Glutamatergic neuron (in vitro differentiated cells): ENCODE data around the gene PAX4. TPM values are rescaled to one million over a fixed set of nuclear protein-coding genes. Genes with fewer than 3 reads are reported as not detected.
"Not testable (repeated sequence)": the region's sequence is repeated elsewhere in the genome, so short reads cannot be mapped to it uniquely, and the experiment has no call there.

Experiments used
- DNase-seq: peaks from one replicate; pipeline ENCODE4 v3.0.0; 2022
- H3K27ac Mint-ChIP-seq: one replicate; pipeline ENCODE4 v1.8.0; 2020; ENCODE audit warnings: mild to moderate bottlenecking, mixed read lengths, inconsistent platforms; ENCODE audit not compliant: unreplicated experiment
- H3K27me3 Mint-ChIP-seq: one replicate; pipeline ENCODE4 v1.8.0; 2020; ENCODE audit warnings: mild to moderate bottlenecking, moderate library complexity, mixed read lengths, inconsistent platforms; ENCODE audit not compliant: unreplicated experiment
- H3K36me3 Mint-ChIP-seq: one replicate; pipeline ENCODE4 v1.8.0; 2020; ENCODE audit warnings: mild to moderate bottlenecking, mixed read lengths, inconsistent platforms; ENCODE audit not compliant: unreplicated experiment
- H3K4me1 Mint-ChIP-seq: one replicate; pipeline ENCODE4 v1.8.0; 2020; ENCODE audit warnings: mild to moderate bottlenecking, low read depth, mixed read lengths, inconsistent platforms; ENCODE audit not compliant: unreplicated experiment
- H3K4me3 Mint-ChIP-seq: one replicate; pipeline ENCODE4 v1.8.0; 2020; ENCODE audit warnings: mild to moderate bottlenecking, mixed read lengths, inconsistent platforms; ENCODE audit not compliant: unreplicated experiment
- H3K9me3 Mint-ChIP-seq: one replicate; pipeline ENCODE4 v1.8.0; 2020; ENCODE audit warnings: mild to moderate bottlenecking, moderate library complexity, mixed read lengths, inconsistent platforms; ENCODE audit not compliant: unreplicated experiment
- CTCF ChIP-seq: fragments of 200-600 bp; sonication (generic); IDR thresholded peaks from one replicate; pipeline ENCODE4 v1.5.0; 2021; ENCODE audit not compliant: partially characterized antibody, unreplicated experiment
- total RNA-seq: library from RNA; stranded (reverse); fragmentation: NEBNext Ultra II Directional; extraction: Animal tissue kit (Norgen Biotek cat#: 25700); gene quantifications from one replicate; pipeline ENCODE4 v1.2.1, GENCODE V29; 2021; ENCODE audit not compliant: unreplicated experiment

The PAX4 gene
- total RNA-seq, 1 donor from 2014 or later, result not detected

GRCh38 chr7:127578711-127579275, 39.1 kb downstream of the PAX4 start:
- H3K9me3 Mint-ChIP-seq, result no peaks in the 10 kb centered on the region
- H3K27ac Mint-ChIP-seq, result no peak overlapping the region
- no peak overlapping the region for H3K4me3 Mint-ChIP-seq
- peaks cover 5% of the 10 kb centered on the region for H3K4me1 Mint-ChIP-seq
- TF ChIP-seq CTCF, result no peak
- no peaks in the 10 kb centered on the region for H3K27me3 Mint-ChIP-seq
- DNase-seq, result no peak
- peaks cover 5% of the 10 kb centered on the region for H3K36me3 Mint-ChIP-seq

- Mint-ChIP-seq H3K9me3 (no peaks in the 10 kb centered on the region), H3K4me3 (no peak overlapping the region), H3K4me1 (peaks cover 3% of the 10 kb centered on the region), H3K36me3 (peaks cover 5% of the 10 kb centered on the region), H3K27ac (no peak overlapping the region), H3K27me3 (no peaks in the 10 kb centered on the region)
- TF ChIP-seq CTCF, result no peak
- DNase-seq, result no peak
Measured at GRCh38 chr7:127578036-127578684, 39.8 kb downstream of the PAX4 start.

- H3K27me3 Mint-ChIP-seq, result no peaks in the 10 kb centered on the region
- DNase-seq, result no peak
- no peak overlapping the region for H3K27ac Mint-ChIP-seq
- H3K9me3 Mint-ChIP-seq, result no peaks in the 10 kb centered on the region
- TF ChIP-seq CTCF, result no peak
- no peak overlapping the region for H3K4me3 Mint-ChIP-seq
- no peaks in the 10 kb centered on the region for H3K36me3 Mint-ChIP-seq
- H3K4me1 Mint-ChIP-seq, result no peaks in the 10 kb centered on the region
Measured at GRCh38 chr7:127571741-127572505, 46.0 kb downstream of the PAX4 start.

GRCh38 chr7:127568034-127568433, 49.9 kb downstream of the PAX4 start:
- not testable (repeated sequence) for H3K27me3 Mint-ChIP-seq, DNase-seq, H3K4me3 Mint-ChIP-seq, H3K27ac Mint-ChIP-seq, H3K9me3 Mint-ChIP-seq, H3K4me1 Mint-ChIP-seq, H3K36me3 Mint-ChIP-seq

GRCh38 chr7:127566242-127566641, 51.7 kb downstream of the PAX4 start:
- peaks cover 4% of the 10 kb centered on the region for H3K27me3 Mint-ChIP-seq
- TF ChIP-seq CTCF, result no peak
- DNase-seq, result no peak
- H3K9me3 Mint-ChIP-seq, result no peaks in the 10 kb centered on the region
- no peak overlapping the region for H3K4me3 Mint-ChIP-seq
- no peak overlapping the region for H3K27ac Mint-ChIP-seq
- H3K4me1 Mint-ChIP-seq, result no peaks in the 10 kb centered on the region
- peaks cover 5% of the 10 kb centered on the region for H3K36me3 Mint-ChIP-seq

Other genes starting within 250 kb of the PAX4 start
- gene ZNF800, start 225.4 kb downstream of the PAX4 start, total RNA-seq, result 25.4 TPM
- 14.9 TPM for gene GCC1, start 32.5 kb downstream of the PAX4 start, total RNA-seq
- gene ARF5, start 29.7 kb downstream of the PAX4 start, total RNA-seq, result 137 TPM
- gene FSCN3, start 24.4 kb downstream of the PAX4 start, total RNA-seq, result 1.2 TPM
- gene SND1, start 34.1 kb upstream of the PAX4 start, total RNA-seq, result 165 TPM